Trophoblast cell (in vitro differentiated cells and primary cell): ENCODE measurements around the gene SGCD.

ENCODE experiments used
- DNase-seq, 2 donors: peaks; one replicate each; pipeline ENCODE4 v3.0.0-alpha.2; 2016
- H2AFZ ChIP-seq: 2 replicates; pipeline ENCODE4 v1.6.1; 2013; ENCODE audit warnings: low read length, moderate library complexity, mild to moderate bottlenecking; ENCODE audit not compliant: insufficient read depth, poor library complexity
- H2AK5ac ChIP-seq: 2 replicates; pipeline ENCODE4 v1.6.1; 2013; ENCODE audit warnings: mild to moderate bottlenecking, low read length
- H2BK120ac ChIP-seq: 2 replicates; pipeline ENCODE4 v1.6.1; 2013; ENCODE audit warnings: low read length, mild to moderate bottlenecking, moderate library complexity; ENCODE audit not compliant: insufficient read depth, poor library complexity
- H2BK12ac ChIP-seq: 2 replicates; pipeline ENCODE4 v1.6.1; 2013; ENCODE audit warnings: mild to moderate bottlenecking, low read length, moderate library complexity
- H2BK5ac ChIP-seq: 2 replicates; pipeline ENCODE4 v1.6.1; 2013; ENCODE audit warnings: low read length, low read depth, moderate library complexity, mild to moderate bottlenecking; ENCODE audit not compliant: poor library complexity
- H3K14ac ChIP-seq: 2 replicates; pipeline ENCODE4 v1.6.1; 2013; ENCODE audit warnings: mild to moderate bottlenecking, low read length
- H3K18ac ChIP-seq: 2 replicates; pipeline ENCODE4 v1.6.1; 2013; ENCODE audit warnings: mild to moderate bottlenecking, low read length
- H3K23ac ChIP-seq: 2 replicates; pipeline ENCODE4 v1.6.1; 2013; ENCODE audit warnings: low read length
- H3K27ac ChIP-seq: 2 replicates; pipeline ENCODE4 v1.5.1; 2013; ENCODE audit warnings: low read depth, mild to moderate bottlenecking, inconsistent platforms, low read length, moderate library complexity
- H3K27me3 ChIP-seq: 2 replicates; pipeline ENCODE4 v1.6.1; 2013; ENCODE audit warnings: inconsistent platforms, mild to moderate bottlenecking, low read length, moderate library complexity; ENCODE audit not compliant: insufficient read depth
- H3K36me3 ChIP-seq, 2 experiments: 1 replicate in 1 of 2; 2 replicates in 1 of 2; pipeline ENCODE4 v1.6.1; 2013; ENCODE audit warnings: low read length in 2 of 2, mild to moderate bottlenecking in 2 of 2, moderate library complexity in 1 of 2; ENCODE audit not compliant: insufficient read depth in 2 of 2, control insufficient read depth in 1 of 2
- H3K4ac ChIP-seq: 2 replicates; pipeline ENCODE4 v1.6.1; 2013; ENCODE audit warnings: low read depth, mild to moderate bottlenecking, low read length, moderate library complexity
- H3K4me1 ChIP-seq, 2 experiments: 1 replicate in 1 of 2; 2 replicates in 1 of 2; pipeline ENCODE4 v1.6.1; 2013; ENCODE audit warnings: low read length in 2 of 2, mild to moderate bottlenecking in 2 of 2, moderate library complexity in 1 of 2; ENCODE audit not compliant: insufficient read depth in 2 of 2, control insufficient read depth in 1 of 2
- H3K4me2 ChIP-seq: 2 replicates; pipeline ENCODE4 v1.6.1; 2013; ENCODE audit warnings: inconsistent platforms, mild to moderate bottlenecking, low read length, moderate library complexity
- H3K4me3 ChIP-seq: 2 replicates; pipeline ENCODE4 v1.5.1; 2013; ENCODE audit warnings: mild to moderate bottlenecking, low read depth, low read length, inconsistent platforms
- H3K79me1 ChIP-seq: one replicate; pipeline ENCODE4 v1.6.1; 2013; ENCODE audit warnings: low read length
- H3K79me2 ChIP-seq: 2 replicates; pipeline ENCODE4 v1.6.1; 2013; ENCODE audit warnings: low read length, mild to moderate bottlenecking; ENCODE audit not compliant: control insufficient read depth, insufficient read depth, poor library complexity
- H3K9ac ChIP-seq: 2 replicates; pipeline ENCODE4 v1.6.1; 2013; ENCODE audit warnings: mild to moderate bottlenecking, low read length
- H3K9me3 ChIP-seq: 2 replicates; pipeline ENCODE4 v1.6.1; 2013; ENCODE audit warnings: low read depth, mild to moderate bottlenecking, control low read depth, inconsistent platforms, low read length; ENCODE audit not compliant: insufficient read depth
- H4K12ac ChIP-seq: 2 replicates; pipeline ENCODE4 v1.6.1; 2013; ENCODE audit warnings: low read depth, mild to moderate bottlenecking, low read length, moderate library complexity
- H4K8ac ChIP-seq: 2 replicates; pipeline ENCODE4 v1.6.1; 2013; ENCODE audit warnings: low read depth, mild to moderate bottlenecking, low read length, moderate library complexity
- H4K91ac ChIP-seq: one replicate; pipeline ENCODE4 v1.6.1; 2013; ENCODE audit warnings: low read depth, mild to moderate bottlenecking, low read length, moderate library complexity
- WGBS: extraction: QIAGEN DNeasy Blood & Tissue Kit; methylation state at CpG from one replicate; pipeline ENCODE4 v1.1.7; 2013; ENCODE audit warnings: missing lambda C conversion rate; ENCODE audit not compliant: insufficient read length, insufficient coverage; ENCODE audit errors: extremely low coverage; 5-methylcytosine and 5-hydroxymethylcytosine counted together

SGCD gene

GRCh38 chr5:156331181-156331580 lies 4.2 kb downstream of the SGCD start:
- WGBS = no CpG with 5 or more reads among the region's 1 CpG
- H3K4me3 ChIP-seq = no peak overlapping the region
- H2BK120ac ChIP-seq = no peak overlapping the region
- H2AK5ac ChIP-seq = no peak overlapping the region
- no peak overlapping the region for H3K27ac ChIP-seq
- no peaks in the 10 kb centered on the region for H3K79me1 ChIP-seq
- H3K9ac ChIP-seq = no peak overlapping the region
- no peak overlapping the region for H4K12ac ChIP-seq
- DNase-seq = no peak
- no peak overlapping the region for H3K18ac ChIP-seq
- H3K4me2 ChIP-seq = no peak overlapping the region
- no peak overlapping the region for H2AFZ ChIP-seq
- H3K27me3 ChIP-seq = no peaks in the 10 kb centered on the region
- H3K36me3 ChIP-seq = no peaks in the 10 kb centered on the region
- no peaks in the 10 kb centered on the region for H3K79me2 ChIP-seq
- H2BK5ac ChIP-seq = no peak overlapping the region
- H4K91ac ChIP-seq = no peak overlapping the region
- no peak overlapping the region for H3K4ac ChIP-seq
- no peak overlapping the region for H2BK12ac ChIP-seq
- no peaks in the 10 kb centered on the region for H3K9me3 ChIP-seq
- no peak overlapping the region for H3K23ac ChIP-seq
- no peaks in the 10 kb centered on the region for H3K4me1 ChIP-seq
- H4K8ac ChIP-seq = no peak overlapping the region
- no peak overlapping the region for H3K14ac ChIP-seq

GRCh38 chr5:156331845-156332244 lies 4.9 kb downstream of the SGCD start:
- H3K27ac ChIP-seq = no peak overlapping the region
- H3K14ac ChIP-seq = no peak overlapping the region
- no peaks in the 10 kb centered on the region for H3K79me1 ChIP-seq
- no peak overlapping the region for H2BK5ac ChIP-seq
- no peaks in the 10 kb centered on the region for H3K27me3 ChIP-seq
- DNase-seq = no peak
- H3K9ac ChIP-seq = no peak overlapping the region
- WGBS = no CpG with 5 or more reads among the region's 6 CpGs
- no peaks in the 10 kb centered on the region for H3K9me3 ChIP-seq
- H2BK120ac ChIP-seq = no peak overlapping the region
- H2AFZ ChIP-seq = no peak overlapping the region
- no peak overlapping the region for H4K12ac ChIP-seq
- H2BK12ac ChIP-seq = no peak overlapping the region
- H3K4me3 ChIP-seq = no peak overlapping the region
- no peaks in the 10 kb centered on the region for H3K4me1 ChIP-seq
- H3K79me2 ChIP-seq = no peaks in the 10 kb centered on the region
- no peak overlapping the region for H3K4me2 ChIP-seq
- no peak overlapping the region for H3K18ac ChIP-seq
- no peaks in the 10 kb centered on the region for H3K36me3 ChIP-seq
- H4K8ac ChIP-seq = no peak overlapping the region
- no peak overlapping the region for H4K91ac ChIP-seq
- H3K4ac ChIP-seq = no peak overlapping the region
- no peak overlapping the region for H2AK5ac ChIP-seq
- H3K23ac ChIP-seq = no peak overlapping the region

- no peaks in the 10 kb centered on the region for H3K79me1 ChIP-seq
- no peak overlapping the region for H3K27ac ChIP-seq
- no peaks in the 10 kb centered on the region for H3K4me1 ChIP-seq
- H4K91ac ChIP-seq = no peak overlapping the region
- no peak overlapping the region for H3K23ac ChIP-seq
- no CpG with 5 or more reads among the region's 2 CpGs for WGBS
- no peak overlapping the region for H2AFZ ChIP-seq
- H3K4ac ChIP-seq = no peak overlapping the region
- no peak overlapping the region for H3K4me2 ChIP-seq
- H3K14ac ChIP-seq = no peak overlapping the region
- no peak overlapping the region for H4K12ac ChIP-seq
- no peak overlapping the region for H3K9ac ChIP-seq
- H3K79me2 ChIP-seq = no peaks in the 10 kb centered on the region
- no peak overlapping the region for H2BK5ac ChIP-seq
- DNase-seq = no peak
- H3K4me3 ChIP-seq = no peak overlapping the region
- H4K8ac ChIP-seq = no peak overlapping the region
- H3K27me3 ChIP-seq = no peaks in the 10 kb centered on the region
- H3K36me3 ChIP-seq = no peaks in the 10 kb centered on the region
- no peak overlapping the region for H2BK12ac ChIP-seq
- no peak overlapping the region for H3K18ac ChIP-seq
- H3K9me3 ChIP-seq = no peaks in the 10 kb centered on the region
- H2AK5ac ChIP-seq = no peak overlapping the region
- no peak overlapping the region for H2BK120ac ChIP-seq
Measured at GRCh38 chr5:156332245-156332644, 5.3 kb downstream of the SGCD start.

GRCh38 chr5:156339139-156339841 lies 12.3 kb downstream of the SGCD start:
- Histone ChIP-seq H3K4me2 (no peak overlapping the region), H3K79me1 (no peaks in the 10 kb centered on the region), H3K4me1 (no peaks in the 10 kb centered on the region), H3K9ac (no peak overlapping the region), H4K91ac (no peak overlapping the region), H4K12ac (no peak overlapping the region), H2BK5ac (no peak overlapping the region), H3K4ac (no peak overlapping the region), H2BK120ac (no peak overlapping the region), H3K14ac (no peak overlapping the region), H3K27ac (no peak overlapping the region), H3K23ac (no peak overlapping the region), H2AK5ac (no peak overlapping the region), H2BK12ac (no peak overlapping the region), H3K79me2 (no peaks in the 10 kb centered on the region), H3K4me3 (no peak overlapping the region), H2AFZ (no peak overlapping the region), H3K27me3 (no peaks in the 10 kb centered on the region), H3K36me3 (no peaks in the 10 kb centered on the region), H4K8ac (no peak overlapping the region), H3K9me3 (no peaks in the 10 kb centered on the region), H3K18ac (no peak overlapping the region)
- no peak for DNase-seq
- no CpG with 5 or more reads among the region's 2 CpGs for WGBS
